ENCODE data around the gene HPRT1. TPM values are rescaled to one million over a fixed set of nuclear protein-coding genes. Genes with fewer than 3 reads are reported as not detected.

The HPRT1 gene
- polyA plus RNA-seq, 1 donor (not counting 4 experiments of a cell fraction or from before 2014, with no cell fraction given): 48.1 TPM

- no peaks in the 10 kb centered on the region for H3K9me3 ChIP-seq (ENCODE audit: control insufficient read depth, low read depth, low read length)
- peaks cover 30% of the 10 kb centered on the region for H3K79me2 ChIP-seq (ENCODE audit: control insufficient read depth, insufficient read depth, low read length)
- H3K4me3 ChIP-seq (ENCODE audit: control insufficient read depth in 2 of 3, extremely low read depth in 1 of 3, insufficient read depth in 2 of 3, low read depth in 1 of 3, low read length in 3 of 3): peak overlapping the region; percentile 39 to 62 (median 51)
- no peaks in the 10 kb centered on the region for H4K20me1 ChIP-seq (ENCODE audit: control insufficient read depth, extremely low read depth, insufficient read depth, low read length)
- no peaks in the 10 kb centered on the region for H3K36me3 ChIP-seq (ENCODE audit: control insufficient read depth in 2 of 2, extremely low read depth in 1 of 2, insufficient read depth in 2 of 2, low read length in 2 of 2)
- H3K9me1 ChIP-seq (ENCODE audit: control insufficient read depth, extremely low read depth, insufficient read depth, low read length): no peaks in the 10 kb centered on the region
- dilution Hi-C loops (cut with MboI; ENCODE audit: extremely low pct_ligation_motif_present, low sequenced_read_pairs): no loop called here
- peak overlapping the region; percentile 59 for H3K4me2 ChIP-seq (ENCODE audit: control insufficient read depth, extremely low read depth, insufficient read depth, low read depth, low read length)
- TF ChIP-seq EZH2 (IDR thresholded peaks at IDR 0.05; ENCODE audit: low read length) (no peak), CTCF (optimal IDR thresholded peaks at IDR 0.05 in 1 of 3, IDR thresholded peaks at IDR 0.05 in 1 of 3, conservative IDR thresholded peaks at IDR 0.05 in 1 of 3; ENCODE audit: extremely low read depth in 1 of 3, insufficient read depth in 2 of 3, low read length in 3 of 3) (no peak)
- no peak for FAIRE-seq
- DNase-seq (ENCODE audit: low read depth, low spot score): no peak
- H3K27me3 ChIP-seq (ENCODE audit: control insufficient read depth, extremely low read depth, insufficient read depth, low read length): no peaks in the 10 kb centered on the region
- H3K4me1 ChIP-seq (ENCODE audit: control insufficient read depth, extremely low read depth, insufficient read depth, low read length): no peaks in the 10 kb centered on the region
- peak overlapping the region; percentile 52 for H3K27ac ChIP-seq (ENCODE audit: control insufficient read depth, insufficient read depth, low read length)
- no peak overlapping the region for H2AFZ ChIP-seq (ENCODE audit: control insufficient read depth, low read length)
- H3K9ac ChIP-seq (ENCODE audit: control insufficient read depth, extremely low read depth, insufficient read depth, low read length): peak overlapping the region; percentile 59
These were observed 876 bp downstream of the HPRT1 start for GRCh38 chrX:134460862-134461220.

GRCh38 chrX:134461437-134461836 lies 1.5 kb downstream of the HPRT1 start:
- Histone ChIP-seq H3K9me1 (ENCODE audit: control insufficient read depth, extremely low read depth, insufficient read depth, low read length) (no peaks in the 10 kb centered on the region), H3K4me2 (ENCODE audit: control insufficient read depth, extremely low read depth, insufficient read depth, low read depth, low read length) (peak overlapping the region; percentile 59), H3K79me2 (ENCODE audit: control insufficient read depth, insufficient read depth, low read length) (peaks cover 33% of the 10 kb centered on the region), H2AFZ (ENCODE audit: control insufficient read depth, low read length) (no peak overlapping the region), H3K27me3 (ENCODE audit: control insufficient read depth, extremely low read depth, insufficient read depth, low read length) (no peaks in the 10 kb centered on the region), H3K36me3 (ENCODE audit: control insufficient read depth in 2 of 2, extremely low read depth in 1 of 2, insufficient read depth in 2 of 2, low read length in 2 of 2) (no peaks in the 10 kb centered on the region), H3K27ac (ENCODE audit: control insufficient read depth, insufficient read depth, low read length) (no peak overlapping the region), H3K9ac (ENCODE audit: control insufficient read depth, extremely low read depth, insufficient read depth, low read length) (no peak overlapping the region), H3K4me3 (ENCODE audit: control insufficient read depth in 2 of 3, extremely low read depth in 1 of 3, insufficient read depth in 2 of 3, low read depth in 1 of 3, low read length in 3 of 3) (peak overlapping the region in 2 of 3 experiments; percentile 39 to 62), H3K9me3 (ENCODE audit: control insufficient read depth, low read depth, low read length) (no peaks in the 10 kb centered on the region), H3K4me1 (ENCODE audit: control insufficient read depth, extremely low read depth, insufficient read depth, low read length) (no peaks in the 10 kb centered on the region), H4K20me1 (ENCODE audit: control insufficient read depth, extremely low read depth, insufficient read depth, low read length) (no peaks in the 10 kb centered on the region)
- DNase-seq (ENCODE audit: low read depth, low spot score): no peak
- no peak for FAIRE-seq
- TF ChIP-seq CTCF (optimal IDR thresholded peaks at IDR 0.05 in 1 of 3, IDR thresholded peaks at IDR 0.05 in 1 of 3, conservative IDR thresholded peaks at IDR 0.05 in 1 of 3; ENCODE audit: extremely low read depth in 1 of 3, insufficient read depth in 2 of 3, low read length in 3 of 3): no peak
- TF ChIP-seq EZH2 (IDR thresholded peaks at IDR 0.05; ENCODE audit: low read length): no peak
- dilution Hi-C loops (cut with MboI; ENCODE audit: extremely low pct_ligation_motif_present, low sequenced_read_pairs): no loop called here
